Measurements from ENCODE around the gene NTM. TPM values are rescaled to one million over a fixed set of nuclear protein-coding genes. Genes with fewer than 3 reads are reported as not detected.

The NTM gene
- total and polyA plus RNA-seq, 2 of the 8 experiments (the other 6 are each of a cell fraction or from before 2014, with no cell fraction given) = 13.4 to 20.0 TPM

- no peak for TF ChIP-seq SP4 (IDR thresholded peaks at IDR 0.05; ENCODE audit: low read length)
- TF ChIP-seq CBX5 (IDR thresholded peaks at IDR 0.05; ENCODE audit: low read depth, low read length) = no peak
- TF ChIP-seq CBX8 (IDR thresholded peaks at IDR 0.05; ENCODE audit: borderline replicate concordance, low read depth, low read length) = no peak
- TF ChIP-seq RFX5 (IDR thresholded peaks at IDR 0.05; ENCODE audit: borderline replicate concordance, low read depth, low read length) = no peak
Measured at GRCh38 chr11:131814108-131814507, 443.7 kb downstream of the NTM start (continued).
